Measurements from ENCODE around the gene TRPM3.

- TF ChIP-seq CTCF (conservative IDR thresholded peaks at IDR 0.05): no peak
- no peak for TF ChIP-seq ZFX (IDR thresholded peaks at IDR 0.05)
These were observed 629.7 kb downstream of the TRPM3 start for GRCh38 chr9:70491426-70492318.

All from C4-2B (cell line).